ENCODE measurements around the gene IFFO2. TPM values are rescaled to one million over a fixed set of nuclear protein-coding genes. Genes with fewer than 3 reads are reported as not detected.

The IFFO2 gene
- polyA plus RNA-seq, 1 of the 3 experiments (the other 2 are of a cell fraction): 10.5 TPM

- Histone ChIP-seq H2AFZ (ENCODE audit: low read depth) (no peak overlapping the region), H3K27me3 (ENCODE audit: insufficient read depth) (no peaks in the 10 kb centered on the region), H3K4me2 (no peak overlapping the region), H3F3A (replicated peaks; ENCODE audit: insufficient read depth) (peaks cover 4% of the 10 kb centered on the region), H4K20me1 (ENCODE audit: insufficient read depth) (peaks cover 21% of the 10 kb centered on the region), H3K4me3 (ENCODE audit: low read depth in 2 of 2, low read length in 1 of 2) (no peak overlapping the region), H3K9ac (no peak overlapping the region), H3K4me1 (ENCODE audit: control insufficient read depth in 1 of 2, insufficient read depth in 2 of 2, low read depth in 1 of 2, low read length in 1 of 2) (peaks cover 20 to 33% of the 10 kb centered on the region in 2 experiments; a peak in 3 of 4 replicates), H3K9me2 (no peaks in the 10 kb centered on the region), H3K79me2 (ENCODE audit: insufficient read depth) (peaks cover 86% of the 10 kb centered on the region), H3K36me3 (replicated peaks in 1 of 2; ENCODE audit: control insufficient read depth in 1 of 2, insufficient read depth in 2 of 2, low read length in 1 of 2) (peaks cover 0 to 9% of the 10 kb centered on the region in 2 experiments), H3K27ac (ENCODE audit: low read depth in 2 of 2, low read length in 1 of 2) (no peak overlapping the region), H3K9me3 (no peaks in the 10 kb centered on the region)
- CTCF ChIA-PET: interaction anchor here (0.6 to 2.9 kb wide), 4 partner anchors 39 to 231 kb away, joined by 3 to 8 read pairs (median 3); no protein-coding TSS in a partner anchor
- TF ChIP-seq MEF2A (IDR thresholded peaks at IDR 0.05; ENCODE audit: borderline replicate concordance, low read depth) (no peak), RAD21 (IDR thresholded peaks at IDR 0.05; ENCODE audit: low read length) (no peak), NFIC (IDR thresholded peaks at IDR 0.05; ENCODE audit: borderline replicate concordance) (no peak), IRF3 (IDR thresholded peaks at IDR 0.05; ENCODE audit: low read depth, low read length) (no peak), ZBTB33 (IDR thresholded peaks at IDR 0.05; ENCODE audit: borderline replicate concordance, low read depth) (no peak), RFX5 (IDR thresholded peaks at IDR 0.05; ENCODE audit: low read length) (no peak), RCOR1 (IDR thresholded peaks at IDR 0.05; ENCODE audit: low read length) (no peak), PBX3 (IDR thresholded peaks at IDR 0.05) (no peak), ELF1 (IDR thresholded peaks at IDR 0.05) (no peak), TCF12 (IDR thresholded peaks at IDR 0.05) (no peak), TEAD4 (IDR thresholded peaks at IDR 0.05; ENCODE audit: borderline replicate concordance, insufficient read depth) (no peak), POLR2AphosphoS5 (IDR thresholded peaks at IDR 0.05; ENCODE audit: low read depth, low read length) (no peak), USF2 (IDR thresholded peaks at IDR 0.05; ENCODE audit: borderline replicate concordance, low read depth, low read length) (no peak), GABPA (IDR thresholded peaks at IDR 0.05; ENCODE audit: low read depth) (no peak), YY1 (IDR thresholded peaks at IDR 0.05; ENCODE audit: low read depth) (no peak), REST (IDR thresholded peaks at IDR 0.05; ENCODE audit: low read depth, low read length) (no peak)
- POLR2A ChIA-PET: no interaction called here
- no peak for DNase-seq
- 87% methylated on average over 6 of the region's 8 CpGs for WGBS (ENCODE audit: low lambda C conversion rate)
Measured at GRCh38 chr1:18951818-18952391, 4.6 kb downstream of the IFFO2 start.

All from SK-N-SH (cell line).